Skin of body (tissue), 3 donors: Measurements from ENCODE around the gene CFAP68. TPM values are rescaled to one million over a fixed set of nuclear protein-coding genes. Genes with fewer than 3 reads are reported as not detected.
"Not testable (repeated sequence)": the region's sequence is repeated elsewhere in the genome, so short reads cannot be mapped to it uniquely, and the experiment has no call there.

Experiments used
- DNase-seq: peaks from one replicate; lab custom pipeline; 2025; lab: John Stamatoyannopoulos, UW
- small RNA-seq: library from RNA; depleted of rRNA; stranded (forward); fragments of <200 nt; gene quantifications from one replicate; pipeline ENCODE3, GENCODE V24; 2014; ENCODE audit warnings: low replicate concordance
- total RNA-seq: library from RNA; depleted of rRNA; stranded (reverse); fragments of >200 nt; gene quantifications from one replicate; pipeline ENCODE4 v1.2.3, GENCODE V29; 2014

CFAP68 gene
- total RNA-seq, 1 donor from 2014 or later, result 10.4 TPM

- no peak for DNase-seq
Measured at GRCh38 chr11:111917312-111917711, 38.0 kb downstream of the CFAP68 start.

DNA sequence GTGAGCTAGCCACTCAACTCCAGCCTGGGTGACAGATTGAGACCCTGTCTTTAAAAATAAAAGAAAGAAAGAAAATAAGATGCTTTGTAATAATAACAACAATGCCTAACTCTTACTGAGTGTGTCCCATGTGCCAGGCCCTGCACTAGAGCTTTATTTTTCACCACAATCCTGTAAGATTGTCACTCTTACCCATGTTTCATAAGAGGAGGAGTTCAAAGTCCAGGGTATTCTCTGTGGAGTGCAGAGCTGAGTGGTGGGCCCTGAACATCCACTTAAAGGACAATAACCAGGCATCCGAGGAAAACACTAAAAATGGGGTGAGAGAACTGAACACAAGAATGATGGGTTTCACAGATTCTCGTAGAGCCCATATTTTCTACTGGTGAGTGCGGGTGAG lies 38.4 kb downstream of the CFAP68 start:
- no peak for DNase-seq

- peak; percentile 59 for DNase-seq
Measured at GRCh38 chr11:111918390-111919256, 39.3 kb downstream of the CFAP68 start, which contains the start of gene C11orf52. Gene C11orf52, plus strand, starts transcription at chr11:111918913. Its CDS starts 60 bp downstream, at chr11:111918973.

GRCh38 chr11:111920908-111921307 lies 41.6 kb downstream of the CFAP68 start:
- no peak for DNase-seq

- DNase-seq, result no peak
Measured at GRCh38 chr11:111921541-111922230, 42.3 kb downstream of the CFAP68 start.

- DNase-seq, result peak; percentile 24
Measured at GRCh38 chr11:111922803-111923202, 43.5 kb downstream of the CFAP68 start.

DNA sequence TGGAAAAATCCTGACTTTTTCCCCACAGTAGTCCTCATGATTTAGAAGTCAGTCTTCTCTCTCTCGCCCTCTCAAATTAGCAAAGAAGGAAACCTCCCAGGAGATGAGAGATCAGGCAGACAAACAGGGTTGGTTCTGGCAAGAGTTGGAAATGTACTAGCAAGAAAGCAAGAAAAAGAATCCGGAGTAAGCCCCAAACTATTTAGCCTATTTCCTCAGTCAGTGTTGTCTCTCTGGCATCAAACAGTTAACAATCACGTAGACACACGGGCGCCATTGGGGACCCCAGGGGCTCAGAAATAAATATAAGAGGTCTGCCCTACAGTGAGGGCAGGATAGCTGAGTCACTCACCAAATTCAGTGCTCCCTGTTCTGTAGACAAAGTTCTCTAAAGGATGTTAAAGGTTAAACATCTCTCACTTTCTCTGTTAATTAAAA lies 44.0 kb downstream of the CFAP68 start:
- no peak for DNase-seq

DNA sequence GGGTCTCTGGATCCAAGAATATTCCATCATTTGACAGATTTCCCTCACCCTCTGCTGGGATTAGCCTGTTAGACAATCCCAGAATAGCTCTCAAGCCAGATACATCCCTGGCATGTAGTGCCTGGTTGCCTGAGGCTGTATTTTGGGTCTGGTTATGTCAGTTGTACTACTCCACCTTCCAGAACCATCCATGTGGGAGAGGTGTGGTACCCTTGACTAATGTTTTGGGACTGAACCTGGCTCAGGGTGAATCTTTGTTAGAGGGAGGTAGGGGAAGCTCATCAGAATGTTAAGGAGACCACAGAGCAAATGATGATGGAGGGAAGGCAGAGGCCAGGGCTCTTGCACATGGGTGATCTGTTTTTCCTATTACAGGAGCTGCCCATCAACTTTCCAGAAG lies 44.6 kb downstream of the CFAP68 start:
- no peak for DNase-seq

- no peak for DNase-seq
Measured at GRCh38 chr11:111925953-111926352, 46.6 kb downstream of the CFAP68 start.

GRCh38 chr11:111926505-111927391 lies 47.4 kb downstream of the CFAP68 start:
- DNase-seq, result peak; percentile 95

DNA sequence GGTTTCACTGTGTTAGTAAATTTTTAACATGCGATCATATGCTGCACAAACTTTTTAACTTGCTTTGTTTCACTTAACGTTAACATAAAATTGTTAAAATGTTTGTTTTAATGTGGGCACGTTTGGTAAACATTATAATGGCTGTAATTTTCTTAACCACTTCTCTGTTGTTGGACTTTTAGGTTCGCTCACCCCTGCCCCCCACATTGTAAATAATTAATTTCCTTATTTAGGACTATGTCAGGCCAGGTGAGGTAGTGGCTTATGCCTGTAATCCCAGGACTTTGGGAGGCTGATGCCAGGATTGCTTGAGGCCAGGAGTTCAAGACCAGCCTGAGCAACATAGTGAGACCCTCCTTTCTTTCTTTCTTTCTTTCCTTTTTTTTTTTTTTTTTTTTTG lies 51.1 kb downstream of the CFAP68 start:
- DNase-seq, result no peak

GRCh38 chr11:111932611-111932950 lies 53.2 kb downstream of the CFAP68 start:
- DNase-seq, result no peak

- not testable (repeated sequence) for DNase-seq
Measured at GRCh38 chr11:111933176-111933575, 53.8 kb downstream of the CFAP68 start.

GRCh38 chr11:111933872-111934271 lies 54.5 kb downstream of the CFAP68 start:
- DNase-seq, result peak; percentile 24

DNA sequence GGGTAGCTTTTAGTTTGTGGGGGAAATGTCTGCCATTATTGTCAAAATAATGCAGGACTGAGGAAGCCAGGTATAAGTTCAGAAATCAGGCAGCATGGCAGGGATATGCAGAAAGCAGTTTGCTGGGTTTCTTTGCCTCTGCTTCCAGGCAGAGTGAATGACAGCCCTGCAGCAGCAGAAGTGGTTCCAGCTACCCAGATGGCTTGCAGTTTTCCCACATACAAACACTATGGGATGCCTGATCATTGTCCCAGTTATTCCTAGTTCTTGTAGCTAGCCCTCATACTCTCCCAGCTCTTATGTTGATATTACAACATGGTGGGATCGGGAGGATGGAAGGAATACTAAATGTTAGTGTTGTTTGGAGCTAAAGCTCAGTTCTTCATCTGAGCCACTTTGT lies 55.0 kb downstream of the CFAP68 start:
- DNase-seq, result no peak

Small RNAs within 50 kb of the gene (small RNA-seq; reads per million reads assigned to genes)
- gene C11orf52 (not detected), gene GNG5P3 (not detected), gene RNA5SP351 (not detected), gene RPL37AP8 (not detected)

Other genes starting within 250 kb of the CFAP68 start
- gene PPP2R1B, start 113.2 kb upstream of the CFAP68 start, total RNA-seq, result 56.6 TPM
- 34.8 TPM for gene ALG9, start 8.0 kb upstream of the CFAP68 start, total RNA-seq
- gene FDXACB1, start 376 bp upstream of the CFAP68 start, total RNA-seq, result 3.2 TPM
- gene CRYAB, start 32.2 kb downstream of the CFAP68 start, total RNA-seq, result 43.2 TPM
- 3.2 TPM for gene HSPB2, start 33.2 kb downstream of the CFAP68 start, total RNA-seq
- gene C11orf52, start 39.4 kb downstream of the CFAP68 start, total RNA-seq, result 1.4 TPM
- gene DIXDC1, start 57.8 kb downstream of the CFAP68 start, total RNA-seq, result 21.0 TPM
- 28.2 TPM for gene DLAT, start 145.9 kb downstream of the CFAP68 start, total RNA-seq
- gene PIH1D2, start 194.5 kb downstream of the CFAP68 start, total RNA-seq, result 1.4 TPM
- 20.3 TPM for gene NKAPD1, start 194.8 kb downstream of the CFAP68 start, total RNA-seq
- gene TIMM8B, start 207.2 kb downstream of the CFAP68 start, total RNA-seq, result 55.1 TPM
- gene SDHD, start 207.3 kb downstream of the CFAP68 start, total RNA-seq, result 124 TPM